Measurements from ENCODE around the gene TSC22D4. TPM values are rescaled to one million over a fixed set of nuclear protein-coding genes. Genes with fewer than 3 reads are reported as not detected.
A peak's percentile ranks its signal among the peaks of the same experiment; 100 is the strongest.

The TSC22D4 gene
- total and polyA plus RNA-seq, 9 of the 15 experiments (the other 6 are each of a cell fraction or from before 2014, with no cell fraction given) = 0.37 to 107 (median 28.7) TPM

GRCh38 chr7:100483090-100483721 lies 4.2 kb upstream of the TSC22D4 start (continued):
- TF ChIP-seq THRB (CRISPR knock-in tag; conservative IDR thresholded peaks at IDR 0.05) = no peak
- no peak for TF ChIP-seq MCM7 (IDR thresholded peaks at IDR 0.05)
- peak; percentile 50 for TF ChIP-seq MYC (IDR thresholded peaks at IDR 0.05; ENCODE audit: low read depth, low read length)
- no peak for TF ChIP-seq MYC (CRISPR knock-in tag; IDR thresholded peaks at IDR 0.05; ENCODE audit: borderline replicate concordance, low read depth)
- peak; percentile 21 for TF ChIP-seq ETS2 (tag; IDR thresholded peaks at IDR 0.05; ENCODE audit: borderline replicate concordance, poor library complexity, severe bottlenecking)
- TF ChIP-seq USF2 (CRISPR knock-in tag; IDR thresholded peaks at IDR 0.05) = 0 out of 2 replicates have a peak, but pooled peaks have one; percentile 4
- TF ChIP-seq ZBTB8A (IDR thresholded peaks at IDR 0.05; ENCODE audit: partially characterized antibody) = no peak
- TF ChIP-seq CBFA2T3 (IDR thresholded peaks at IDR 0.05) = no peak
- TF ChIP-seq STAG1 (CRISPR knock-in tag; IDR thresholded peaks at IDR 0.05; ENCODE audit: borderline replicate concordance) = peak; percentile 27; the same call in 1 of the 2 replicates
- no peak for TF ChIP-seq ZNF398 (CRISPR knock-in tag; IDR thresholded peaks at IDR 0.05)
- TF ChIP-seq NR0B1 (IDR thresholded peaks at IDR 0.05; ENCODE audit: partially characterized antibody) = no peak
- TF ChIP-seq PTBP1 (IDR thresholded peaks at IDR 0.05; ENCODE audit: low read depth, low read length) = no peak
- TF ChIP-seq ZNF140 (CRISPR knock-in tag; IDR thresholded peaks at IDR 0.05) = no peak

Data from K562 (cell line).